Left renal pelvis (tissue), 4 donors: ENCODE results near the gene RTN3. TPM values are rescaled to one million over a fixed set of nuclear protein-coding genes. Genes with fewer than 3 reads are reported as not detected.
"Not testable (repeated sequence)": the region's sequence is repeated elsewhere in the genome, so short reads cannot be mapped to it uniquely, and the experiment has no call there.

Source experiments
- DNase-seq, 4 donors: peaks; one replicate each; pipeline ENCODE4 v3.0.0-alpha.2; 2013; ENCODE audit warnings: low read depth in 4 of 4, low spot score in 3 of 4
- polyA plus RNA-seq, 4 donors: library from polyadenylated mRNA; unstranded; fragments of 120-200 nt; gene quantifications; one replicate each; pipeline ENCODE4 v1.2.1, GENCODE V29; 2013; ENCODE audit not compliant: insufficient read length in 4 of 4

The RTN3 gene
- polyA plus RNA-seq, 4 donors = 122 to 198 (median 183) TPM

- DNase-seq = no peak
Observed at GRCh38 chr11:63680834-63681320, 423 bp upstream of the RTN3 start.

- DNase-seq = no peak
Observed at GRCh38 chr11:63682066-63683021, 1.0 kb downstream of the RTN3 start.

- DNase-seq = no peak
Observed at GRCh38 chr11:63683133-63683991, 2.1 kb downstream of the RTN3 start.

GRCh38 chr11:63685158-63685721 lies 3.9 kb downstream of the RTN3 start:
- not testable (repeated sequence) for DNase-seq

GRCh38 chr11:63686926-63687325 lies 5.6 kb downstream of the RTN3 start:
- no peak for DNase-seq

GRCh38 chr11:63687845-63688244 lies 6.5 kb downstream of the RTN3 start:
- DNase-seq = no peak

GRCh38 chr11:63694596-63694995 lies 13.3 kb downstream of the RTN3 start:
- DNase-seq = no peak

GRCh38 chr11:63698976-63699733 lies 17.9 kb downstream of the RTN3 start:
- no peak for DNase-seq

- DNase-seq = no peak
Observed at GRCh38 chr11:63699896-63700295, 18.6 kb downstream of the RTN3 start.

- no peak for DNase-seq
Observed at GRCh38 chr11:63705526-63705925, 24.2 kb downstream of the RTN3 start.

GRCh38 chr11:63708764-63709163 lies 27.5 kb downstream of the RTN3 start:
- no peak for DNase-seq

- DNase-seq = no peak
Observed at GRCh38 chr11:63709336-63709884, 28.1 kb downstream of the RTN3 start.

GRCh38 chr11:63710476-63711217 lies 29.3 kb downstream of the RTN3 start:
- peak in 1 of 4 donors; percentile 21 for DNase-seq

GRCh38 chr11:63711838-63712237 lies 30.5 kb downstream of the RTN3 start:
- DNase-seq = no peak

GRCh38 chr11:63713766-63714165 lies 32.5 kb downstream of the RTN3 start:
- DNase-seq = no peak

- no peak for DNase-seq
Observed at GRCh38 chr11:63716046-63716445, 34.7 kb downstream of the RTN3 start.

GRCh38 chr11:63719001-63719400 lies 37.7 kb downstream of the RTN3 start:
- DNase-seq = no peak

- no peak for DNase-seq
Observed at GRCh38 chr11:63719987-63720386, 38.7 kb downstream of the RTN3 start.

- no peak for DNase-seq
Observed at GRCh38 chr11:63720611-63721010, 39.3 kb downstream of the RTN3 start.
